ENCODE measurements around the gene PPEF1. TPM values are rescaled to one million over a fixed set of nuclear protein-coding genes. Genes with fewer than 3 reads are reported as not detected.
"Not testable (repeated sequence)": the region's sequence is repeated elsewhere in the genome, so short reads cannot be mapped to it uniquely, and the experiment has no call there.

PPEF1 gene
- total RNA-seq, 1 donor from 2014 or later = 0.78 TPM

DNA sequence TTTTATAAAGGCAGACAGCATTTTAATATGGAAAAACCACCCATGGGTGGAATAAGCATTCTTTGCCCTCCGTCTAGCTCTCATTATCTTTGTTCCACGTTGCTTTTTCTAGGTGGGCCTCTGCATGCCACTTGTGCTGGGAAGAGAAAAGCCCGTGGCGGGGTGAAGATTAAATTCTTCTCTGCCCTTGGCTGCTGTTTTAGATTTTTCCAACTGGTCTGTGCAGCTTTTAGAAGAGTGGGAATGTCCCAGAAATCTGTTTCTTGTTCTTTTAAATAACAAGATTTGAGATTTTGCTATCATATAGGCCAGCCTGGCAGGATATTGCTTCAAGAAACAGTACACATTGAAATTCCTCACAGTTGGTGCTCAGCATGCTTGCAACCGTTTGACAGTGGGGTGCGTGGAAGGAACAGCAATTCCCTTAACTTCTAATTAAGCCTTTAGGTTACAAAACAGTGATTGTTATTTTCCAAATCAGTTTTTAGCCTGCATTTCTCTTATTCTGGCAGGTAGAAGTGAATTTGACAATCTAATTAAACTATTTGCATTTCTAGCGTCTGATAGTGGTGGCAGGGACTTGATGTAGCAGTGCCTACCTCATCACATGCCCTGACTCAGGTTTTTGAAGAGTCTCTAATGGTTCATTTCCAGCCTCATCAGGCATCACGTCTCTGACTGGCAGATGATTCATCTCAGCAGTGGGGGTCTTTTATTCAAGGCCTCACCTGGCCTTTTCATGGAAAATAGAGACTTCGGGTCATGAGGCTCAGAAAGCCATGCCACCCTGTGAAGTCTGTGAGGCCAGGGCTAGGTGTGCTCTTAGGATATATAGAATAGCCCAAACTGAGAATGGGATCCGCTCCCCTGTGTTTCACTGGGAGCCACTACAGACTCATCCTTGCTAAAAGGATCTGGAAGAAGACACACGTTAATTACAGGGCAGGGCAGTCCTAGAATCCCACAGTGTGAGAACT lies 50.8 kb downstream of the PPEF1 start:
- no peak overlapping the region for H3K27ac Mint-ChIP-seq
- no peak overlapping the region for H3K4me3 Mint-ChIP-seq
- H3K9me3 Mint-ChIP-seq = peaks cover 18% of the 10 kb centered on the region
- H3K27me3 Mint-ChIP-seq (ENCODE audit: low read depth) = no peaks in the 10 kb centered on the region
- peaks cover 2% of the 10 kb centered on the region for H3K4me1 Mint-ChIP-seq
- TF ChIP-seq CTCF (IDR thresholded peaks at IDR 0.05; ENCODE audit: unreplicated experiment) = no peak
- H3K36me3 Mint-ChIP-seq = no peaks in the 10 kb centered on the region
- no peak for DNase-seq (ENCODE audit: low spot score in 2 of 2, unreplicated experiment in 2 of 2)

DNA sequence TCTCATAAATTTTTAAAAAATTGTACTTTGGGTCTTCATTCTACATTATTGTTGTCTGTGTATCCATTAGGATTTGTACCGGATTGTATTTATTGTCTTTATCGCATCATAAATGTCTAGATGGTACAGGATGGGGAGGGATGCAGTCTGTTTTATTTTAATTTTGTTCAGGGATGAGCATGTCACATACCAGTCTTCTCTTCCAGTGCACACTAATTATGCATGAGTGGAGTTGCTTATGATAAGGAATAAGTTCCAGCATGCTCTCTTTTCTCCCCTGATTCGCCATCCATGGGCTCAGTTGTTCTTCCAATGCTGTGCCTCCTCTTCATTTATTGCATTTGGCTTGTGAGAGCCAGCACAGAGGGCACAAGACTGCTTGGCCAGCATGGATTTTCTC lies 54.3 kb downstream of the PPEF1 start:
- TF ChIP-seq CTCF (IDR thresholded peaks at IDR 0.05; ENCODE audit: unreplicated experiment) = no peak
- Mint-ChIP-seq H3K4me1 (peaks cover 2% of the 10 kb centered on the region), H3K36me3 (no peaks in the 10 kb centered on the region), H3K4me3 (no peak overlapping the region), H3K27me3 (ENCODE audit: low read depth) (no peaks in the 10 kb centered on the region), H3K27ac (no peak overlapping the region), H3K9me3 (peaks cover 20% of the 10 kb centered on the region)
- DNase-seq (ENCODE audit: low spot score in 2 of 2, unreplicated experiment in 2 of 2) = no peak

DNA sequence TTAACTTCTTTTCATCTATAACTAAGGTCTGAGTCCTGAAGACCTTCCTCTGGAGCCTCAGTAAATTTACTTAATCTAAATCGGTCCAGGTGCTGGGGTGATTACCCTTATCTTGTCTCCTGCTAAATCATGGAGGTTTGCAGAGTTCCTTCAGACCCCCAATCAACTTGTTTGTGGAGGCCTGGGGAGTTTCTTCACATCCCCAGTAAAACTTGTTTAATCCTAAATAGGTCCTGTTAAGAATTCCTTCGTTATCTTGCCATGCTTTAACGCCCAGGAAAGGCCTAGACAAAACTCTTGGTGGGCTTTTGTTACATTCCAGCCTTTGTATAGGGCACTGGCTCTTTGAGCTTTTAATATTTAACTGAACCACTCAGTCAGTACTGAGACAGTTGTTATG lies 55.7 kb downstream of the PPEF1 start:
- H3K27ac Mint-ChIP-seq; H3K4me1 Mint-ChIP-seq; DNase-seq (ENCODE audit: low spot score in 2 of 2, unreplicated experiment in 2 of 2); H3K4me3 Mint-ChIP-seq; H3K36me3 Mint-ChIP-seq; H3K27me3 Mint-ChIP-seq (ENCODE audit: low read depth): not testable (repeated sequence)
- H3K9me3 Mint-ChIP-seq = peaks cover 22% of the 10 kb centered on the region

- Mint-ChIP-seq H3K27me3 (ENCODE audit: low read depth) (no peaks in the 10 kb centered on the region), H3K36me3 (peaks cover 6% of the 10 kb centered on the region), H3K27ac (peak overlapping the region; percentile 6), H3K4me1 (peaks cover 1% of the 10 kb centered on the region), H3K9me3 (peaks cover 29% of the 10 kb centered on the region), H3K4me3 (no peak overlapping the region)
- no peak for DNase-seq (ENCODE audit: low spot score in 2 of 2, unreplicated experiment in 2 of 2)
- no peak for TF ChIP-seq CTCF (IDR thresholded peaks at IDR 0.05; ENCODE audit: unreplicated experiment)
Observed at GRCh38 chrX:18769364-18769763, 61.9 kb downstream of the PPEF1 start.

- H3K4me1 Mint-ChIP-seq = peaks cover 1% of the 10 kb centered on the region
Observed at GRCh38 chrX:18769812-18770573, 62.5 kb downstream of the PPEF1 start.

More at GRCh38 chrX:18769812-18770573, 62.5 kb downstream of the PPEF1 start:
- Mint-ChIP-seq H3K27ac (no peak overlapping the region), H3K36me3 (peaks cover 6% of the 10 kb centered on the region), H3K9me3 (peaks cover 29% of the 10 kb centered on the region), H3K27me3 (ENCODE audit: low read depth) (no peaks in the 10 kb centered on the region), H3K4me3 (no peak overlapping the region)
- no peak for DNase-seq (ENCODE audit: low spot score in 2 of 2, unreplicated experiment in 2 of 2)
- peak; percentile 33 for TF ChIP-seq CTCF (IDR thresholded peaks at IDR 0.05; ENCODE audit: unreplicated experiment)
